COLO829 (cell line): ENCODE results near the gene C1orf232.

Source experiments
- DNase-seq: peaks from one replicate; pipeline ENCODE4 v3.0.0; 2012; ENCODE audit warnings: low spot score

The C1orf232 gene

DNA sequence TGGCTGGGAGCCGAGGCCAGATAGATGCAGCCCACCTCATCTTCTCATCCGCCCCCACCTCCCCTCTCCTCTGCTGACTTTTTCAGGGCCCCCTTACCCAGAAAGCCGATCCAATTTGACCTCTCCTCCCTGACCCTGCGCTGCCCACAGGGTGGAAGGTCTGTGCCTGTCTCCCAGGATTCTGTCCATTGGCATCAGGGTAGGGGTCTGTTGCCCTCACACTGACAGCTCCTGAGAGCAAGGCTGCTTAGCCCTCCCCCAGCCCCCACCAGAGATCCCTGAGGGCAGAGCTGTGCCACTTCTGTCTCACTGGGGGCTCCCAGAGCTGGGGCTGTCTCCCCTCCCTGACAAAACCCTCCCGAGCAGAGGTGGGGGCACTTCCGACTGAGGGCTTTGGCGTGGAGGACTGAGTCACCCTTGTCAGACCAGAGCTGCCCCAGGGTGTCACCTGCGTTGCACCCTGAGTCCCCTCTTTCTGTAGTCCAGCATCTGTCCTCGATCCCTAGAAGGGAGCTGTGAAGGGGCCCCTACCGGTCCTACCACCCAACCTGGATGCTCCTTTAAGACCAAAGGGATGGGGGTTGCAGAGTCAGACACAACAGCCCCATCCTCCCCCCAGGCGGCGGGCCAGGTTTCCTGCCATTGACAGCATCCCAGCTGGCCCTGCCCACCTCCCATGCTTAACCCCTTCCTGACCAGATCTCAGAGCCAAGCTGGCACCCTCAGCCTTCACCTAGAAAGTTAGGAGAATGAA, 12.3 kb downstream of the C1orf232 start:
- peak; percentile 24 for DNase-seq

DNA sequence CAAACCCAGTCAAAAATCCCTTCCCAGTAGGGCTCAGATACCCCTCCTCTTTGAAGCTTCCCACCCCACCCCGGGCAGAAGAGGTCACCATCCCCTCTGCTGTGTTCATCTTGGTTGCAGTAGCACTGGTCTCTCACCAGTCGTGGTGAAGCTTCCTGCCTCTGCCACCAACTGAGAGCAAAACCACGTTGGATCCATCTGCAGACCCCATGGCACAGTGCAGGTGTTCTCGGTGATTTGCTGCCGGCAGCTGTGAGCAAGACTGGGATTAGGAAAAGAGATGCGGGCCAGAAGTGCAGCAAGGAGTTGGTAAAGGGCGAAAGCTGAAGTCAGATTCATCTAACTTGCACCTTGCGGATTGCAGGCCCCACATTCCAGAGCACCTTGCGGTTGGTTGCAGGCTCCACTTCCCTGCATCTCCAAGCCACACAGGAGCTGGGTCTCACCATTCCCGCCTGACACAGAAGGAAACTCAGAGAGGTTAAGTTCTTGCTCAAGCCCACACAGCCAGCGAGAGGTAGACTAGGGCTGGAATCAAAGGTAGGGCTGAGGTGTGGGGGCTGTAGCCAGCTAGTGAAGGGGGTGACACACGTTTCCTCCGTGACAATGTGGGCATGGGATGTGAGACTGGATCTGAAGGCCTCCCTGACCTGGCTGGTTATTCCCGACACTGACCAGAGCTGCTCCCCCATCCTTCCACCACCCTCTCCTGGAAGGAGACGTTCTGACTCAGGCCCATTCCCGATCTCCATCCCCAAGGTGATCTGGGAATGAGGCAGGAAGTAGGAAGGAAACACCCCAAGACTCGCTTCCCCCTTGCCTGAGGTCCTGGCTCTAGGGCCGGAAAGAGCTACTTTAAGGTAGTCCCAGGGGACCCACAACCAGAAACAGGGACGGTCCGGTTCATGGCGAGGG, 13.1 kb downstream of the C1orf232 start:
- DNase-seq: no peak

DNA sequence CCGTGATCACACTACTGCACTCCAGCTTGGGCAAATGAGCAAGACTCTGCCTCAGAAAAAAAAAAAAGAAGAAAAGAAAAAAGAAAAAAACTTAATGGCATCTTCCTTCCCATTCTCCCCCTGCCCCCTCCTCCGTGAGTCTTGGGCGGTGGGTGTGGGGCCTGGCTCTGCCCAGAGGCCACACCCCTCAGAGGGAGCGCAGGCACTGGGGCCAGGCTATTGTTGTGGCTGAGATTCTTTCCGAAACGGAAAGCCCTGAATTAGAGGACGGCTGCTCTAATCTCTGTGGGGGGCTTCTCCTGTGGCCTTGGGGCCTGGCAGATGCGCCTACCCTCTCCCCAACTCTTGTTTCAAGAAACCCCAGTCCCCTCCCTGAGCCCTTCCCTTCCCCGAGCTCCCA, 14.0 kb downstream of the C1orf232 start:
- DNase-seq: no peak

DNA sequence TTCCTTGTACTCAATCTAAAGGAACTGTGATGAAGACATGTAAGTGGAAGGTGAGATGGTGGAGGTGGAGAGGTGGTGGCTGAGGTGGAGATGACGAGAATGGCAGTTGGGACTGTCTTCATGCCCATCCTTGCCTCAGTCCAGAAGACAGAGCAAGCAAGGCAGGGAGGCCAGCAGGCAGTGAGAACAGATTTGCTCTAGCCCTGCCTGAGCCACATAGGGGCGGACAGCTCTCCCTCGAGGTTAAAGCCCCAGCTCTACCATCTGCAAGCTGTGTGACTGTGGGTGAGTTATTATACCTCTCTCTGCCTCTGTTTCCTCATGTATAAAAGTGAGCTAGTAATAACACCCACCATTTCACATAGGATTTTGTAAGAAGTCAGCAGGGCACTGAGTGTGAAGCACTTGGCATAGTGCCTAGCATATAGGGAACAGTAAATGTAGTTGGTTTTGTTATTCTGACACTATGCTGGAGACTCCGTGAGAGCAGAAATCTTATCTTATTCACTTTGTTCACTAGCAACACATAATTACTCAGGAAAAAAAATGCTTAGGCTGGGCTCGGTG, 14.7 kb downstream of the C1orf232 start:
- no peak for DNase-seq

DNA sequence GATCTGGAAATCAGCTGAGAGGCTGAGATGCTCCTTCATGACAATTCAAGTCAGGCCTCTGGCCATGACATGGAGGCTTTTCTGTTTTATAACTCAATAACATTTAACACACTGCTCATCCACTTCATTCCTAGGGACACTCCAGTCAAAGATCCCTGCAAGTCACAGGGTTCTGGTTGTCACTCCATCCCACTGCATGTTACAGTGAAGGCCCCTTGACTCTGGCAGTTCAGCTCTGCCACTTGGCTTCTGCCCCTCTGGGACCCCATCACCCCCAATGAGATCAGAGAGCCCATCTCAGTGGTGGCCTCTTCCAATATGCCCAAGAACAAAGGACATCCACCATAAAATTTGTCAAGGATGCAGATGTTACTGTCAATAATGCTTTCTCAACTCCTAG, 19.9 kb downstream of the C1orf232 start:
- DNase-seq: no peak

DNA sequence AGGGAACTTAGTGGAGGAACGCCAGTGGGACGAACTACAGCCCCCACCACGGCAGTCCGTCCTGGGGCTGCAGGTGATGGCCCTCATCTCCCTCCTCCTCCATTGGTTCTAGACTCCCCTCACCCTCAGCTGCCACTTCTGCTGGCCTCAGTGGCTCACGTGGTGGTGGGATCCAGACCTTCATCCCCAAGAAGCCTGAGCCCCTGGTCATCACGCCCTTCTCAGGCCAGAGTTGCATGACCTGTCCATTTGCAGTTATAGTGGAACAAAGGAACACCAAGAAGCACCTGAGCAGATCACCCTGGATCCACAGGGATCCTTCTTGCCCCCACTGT, 22.8 kb downstream of the C1orf232 start:
- DNase-seq: no peak

DNA sequence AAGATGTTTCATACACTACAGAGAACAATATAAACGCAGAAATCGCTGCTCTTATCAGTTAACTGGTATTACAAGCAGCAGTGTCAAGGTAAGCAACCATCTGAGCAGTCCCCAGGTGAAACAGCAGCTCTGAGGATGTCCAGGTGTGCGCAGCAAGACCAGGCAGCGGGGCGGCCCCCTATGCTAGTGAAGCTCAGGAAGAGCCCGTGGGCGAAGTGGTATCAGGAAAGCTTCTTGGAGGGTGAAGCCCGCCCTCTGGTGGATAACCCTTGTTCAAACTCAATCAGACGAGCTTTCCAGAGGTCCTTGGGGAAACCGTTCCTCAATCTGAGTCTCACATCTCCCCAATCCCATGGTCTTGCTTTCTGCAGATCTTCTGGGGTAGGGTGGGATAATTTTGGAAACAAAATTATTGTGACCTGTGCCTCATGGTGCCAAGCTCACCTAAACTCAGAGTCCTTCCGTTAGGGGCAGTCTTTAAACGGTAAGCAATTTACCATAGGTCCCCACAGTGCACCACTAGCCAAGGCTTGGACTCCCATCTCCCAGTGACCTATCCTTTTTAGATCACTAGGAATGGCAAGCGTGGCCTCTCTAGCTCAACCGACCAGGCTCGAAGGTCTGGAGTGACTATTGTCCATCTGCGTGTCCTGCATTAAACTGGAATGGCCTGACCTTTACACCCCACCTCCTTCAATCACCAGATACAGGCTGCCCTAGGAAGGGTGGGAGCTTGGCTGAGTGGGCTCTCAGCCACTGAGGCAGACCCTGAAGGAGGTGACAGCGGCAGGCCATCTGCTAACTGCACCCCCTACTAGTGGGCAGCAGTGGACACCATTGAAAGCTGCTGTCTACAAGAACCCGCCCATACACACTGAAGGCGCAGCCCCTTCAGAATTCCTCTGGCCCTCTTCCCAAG, 23.5 kb downstream of the C1orf232 start:
- peak; percentile 68 for DNase-seq

DNA sequence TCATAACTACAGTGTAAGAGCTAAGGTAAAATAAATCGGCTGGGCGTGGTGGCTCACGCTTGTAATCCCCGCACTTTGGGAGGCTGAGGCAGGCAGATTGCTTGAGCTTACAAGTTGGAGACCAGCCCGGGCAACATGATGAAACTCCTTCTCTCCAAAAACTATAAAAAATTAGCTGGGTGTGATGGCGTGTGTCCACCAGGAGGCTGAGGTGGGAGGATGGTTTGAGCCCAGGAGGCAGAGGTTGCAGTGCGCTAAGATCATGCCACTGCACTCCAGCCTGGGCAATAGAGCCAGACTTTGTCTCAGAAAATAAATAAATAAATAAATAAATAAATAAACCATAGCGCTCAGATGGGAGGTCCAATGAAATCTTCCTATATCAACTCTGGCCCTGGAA, 26.6 kb downstream of the C1orf232 start:
- no peak for DNase-seq

DNA sequence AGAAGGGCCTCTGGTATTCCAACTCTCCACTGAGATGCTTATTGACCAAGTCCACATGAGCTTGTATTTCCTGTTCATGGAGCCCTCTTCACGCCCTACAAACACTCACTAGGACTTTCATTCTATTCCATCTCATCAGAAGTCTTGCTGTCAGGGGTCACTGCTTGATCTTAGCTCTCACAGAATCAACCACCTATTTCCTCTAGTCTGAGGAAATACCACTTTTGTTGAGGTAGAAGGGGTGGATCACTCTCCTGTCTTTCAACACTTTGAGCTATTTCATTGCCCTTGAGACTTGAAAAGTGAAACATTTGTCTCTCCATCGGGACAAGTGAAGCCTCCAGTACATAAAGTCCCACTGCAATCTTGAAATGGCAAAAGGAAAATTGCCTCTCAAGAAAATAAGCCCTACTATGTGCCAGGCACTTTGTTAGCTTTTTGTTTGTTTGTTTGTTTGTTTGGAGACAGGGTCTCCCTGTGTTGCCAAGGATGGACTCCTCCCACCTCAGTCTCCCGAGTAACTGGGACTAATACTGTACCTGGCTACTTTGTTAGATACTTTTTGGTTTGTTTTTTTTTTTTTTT, 29.7 kb downstream of the C1orf232 start:
- DNase-seq: no peak

DNA sequence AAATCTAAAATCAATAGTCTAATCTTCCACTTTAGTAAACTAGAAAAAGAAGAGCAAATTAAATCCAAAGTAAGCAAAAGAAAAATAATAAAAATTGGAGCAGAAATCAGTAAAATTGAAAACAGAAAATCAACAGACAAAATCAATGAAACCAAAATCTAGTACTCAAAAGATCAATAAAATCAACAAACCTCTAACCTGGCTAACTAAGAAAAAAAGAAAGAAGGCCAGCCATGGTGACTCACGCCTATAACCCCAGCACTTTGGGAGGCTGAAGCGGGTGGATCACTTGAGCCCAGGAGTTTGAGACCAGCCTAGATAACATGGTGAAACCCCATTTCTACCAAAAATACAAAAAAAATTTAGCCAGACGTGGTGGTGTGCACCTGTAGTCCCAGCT, 34.3 kb downstream of the C1orf232 start:
- no peak for DNase-seq

DNA sequence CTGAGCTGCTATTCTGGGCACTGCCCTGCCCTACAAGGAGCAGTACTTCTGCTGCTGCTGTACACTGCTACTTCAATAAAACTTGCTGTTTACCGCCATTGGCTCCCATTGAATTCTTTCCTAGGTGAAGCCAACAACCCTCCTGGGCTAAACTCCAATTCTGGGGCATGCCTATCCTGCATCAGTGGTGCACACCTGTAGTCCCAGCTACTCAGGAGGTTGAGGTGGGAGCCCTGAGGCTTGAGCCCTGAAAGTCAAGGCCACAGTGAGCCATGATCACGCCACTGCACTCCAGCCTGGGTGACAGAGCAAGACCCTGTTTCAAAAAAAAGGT, 36.0 kb downstream of the C1orf232 start:
- no peak for DNase-seq

DNA sequence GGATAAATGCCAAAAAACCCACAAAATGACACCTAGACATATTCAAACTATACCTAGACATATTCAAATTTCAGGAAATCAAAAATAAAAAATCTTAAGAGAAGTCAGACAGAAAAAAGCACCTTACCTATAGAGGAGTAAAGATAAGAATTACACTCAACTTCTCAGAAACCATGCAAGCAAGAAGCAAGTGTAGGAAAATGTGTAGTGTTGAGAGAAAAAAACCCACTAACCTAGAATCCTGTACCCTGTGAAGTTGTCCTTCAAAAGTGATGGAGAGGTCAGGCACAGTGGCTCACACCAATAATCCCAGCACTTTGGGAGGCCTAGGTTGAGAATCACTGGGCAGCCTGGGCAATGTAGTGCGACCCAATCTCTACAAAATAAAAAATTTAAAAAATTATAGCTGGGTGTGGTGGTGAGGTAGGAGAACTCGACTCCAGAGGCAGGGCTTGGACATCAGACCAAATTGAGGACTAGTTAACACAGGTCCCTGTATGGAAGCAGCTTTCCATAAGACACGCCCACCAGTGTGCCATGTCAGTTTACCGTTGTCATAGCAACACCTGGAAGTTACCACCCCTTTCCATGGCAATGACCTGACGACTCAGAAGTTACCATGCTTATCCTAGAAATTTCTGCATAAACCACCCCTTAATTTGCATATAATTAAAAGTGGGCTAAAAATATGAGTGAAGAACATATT, 36.5 kb downstream of the C1orf232 start:
- no peak for DNase-seq

DNA sequence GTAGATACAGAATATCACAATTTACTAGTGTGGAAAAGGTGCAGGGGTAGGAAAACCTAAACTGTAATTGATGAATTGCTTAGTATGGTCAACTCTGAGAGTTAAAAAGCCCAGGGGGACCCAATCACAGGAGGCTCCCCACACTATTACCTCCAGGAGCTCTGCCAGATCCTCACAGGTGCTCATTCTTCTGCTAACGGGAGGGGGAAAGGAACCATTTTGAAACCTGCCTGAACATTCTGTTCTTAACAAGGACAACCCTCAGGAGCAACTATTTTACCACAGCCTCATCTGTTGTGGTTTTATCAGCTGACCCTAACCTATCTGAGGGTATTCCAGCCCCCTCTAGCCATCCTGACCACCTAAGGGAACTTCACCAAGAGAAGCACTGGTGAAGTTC, 38.1 kb downstream of the C1orf232 start:
- no peak for DNase-seq

DNA sequence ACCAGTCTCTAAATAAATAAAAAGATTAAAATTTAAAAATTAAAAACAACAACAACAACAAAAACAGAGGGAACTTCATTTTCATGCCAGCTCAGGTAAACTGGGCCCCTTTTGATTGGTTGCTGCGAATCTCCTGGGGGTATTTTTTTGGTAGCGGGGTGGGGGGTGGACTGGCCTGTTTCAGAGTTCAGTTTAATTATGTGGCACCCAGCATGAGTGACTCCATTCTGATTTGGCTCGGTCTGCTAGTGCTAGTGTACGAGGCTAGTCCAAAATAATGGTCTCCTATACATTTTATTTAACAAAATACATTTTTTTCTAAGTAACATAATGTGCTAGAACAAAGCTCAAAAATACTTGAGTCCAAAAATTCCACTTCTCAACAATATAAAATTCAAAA, 39.0 kb downstream of the C1orf232 start:
- no peak for DNase-seq

DNA sequence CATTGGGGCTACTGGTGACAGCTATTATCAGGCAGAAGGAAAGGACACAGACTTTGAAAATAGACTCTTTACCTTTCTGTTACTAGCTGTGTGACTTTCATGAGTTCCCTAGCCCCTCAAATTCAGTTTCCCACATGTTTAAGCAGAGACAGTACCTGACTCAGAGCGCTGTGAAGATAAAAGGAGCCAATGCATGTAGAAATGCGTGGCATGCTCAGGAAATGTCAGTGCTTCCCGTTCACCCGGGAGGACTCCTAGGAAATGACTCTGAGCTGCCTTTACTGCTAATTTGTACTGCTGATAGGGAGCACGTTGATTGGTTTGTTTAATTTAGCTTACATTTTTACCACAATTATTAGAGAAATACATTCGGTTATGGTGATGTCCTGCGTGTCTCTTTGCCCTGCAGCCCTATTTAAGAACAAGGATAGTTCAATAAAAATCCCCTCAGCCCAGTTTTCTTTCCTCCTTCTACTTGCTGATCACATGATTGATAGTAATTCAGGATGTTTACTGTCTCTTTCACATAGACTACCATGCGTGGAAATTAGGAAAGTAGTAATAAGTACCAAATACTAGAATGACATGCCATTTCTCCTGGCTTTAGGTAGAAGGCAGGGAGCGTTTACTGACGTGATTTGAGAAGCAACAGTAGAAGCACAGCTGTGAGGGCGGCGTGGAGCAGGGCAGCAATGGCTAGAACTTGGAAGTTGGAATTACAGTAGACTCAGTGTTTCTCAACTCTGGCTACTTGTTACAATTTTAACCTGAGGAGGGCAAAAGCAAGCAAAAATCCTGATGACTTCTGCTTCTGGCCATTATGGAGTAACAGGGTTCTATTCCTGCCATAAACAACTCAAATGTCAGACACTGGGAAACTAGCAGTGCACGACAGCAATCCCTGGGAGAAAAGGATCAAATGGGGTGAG, 41.3 kb downstream of the C1orf232 start:
- DNase-seq: no peak

DNA sequence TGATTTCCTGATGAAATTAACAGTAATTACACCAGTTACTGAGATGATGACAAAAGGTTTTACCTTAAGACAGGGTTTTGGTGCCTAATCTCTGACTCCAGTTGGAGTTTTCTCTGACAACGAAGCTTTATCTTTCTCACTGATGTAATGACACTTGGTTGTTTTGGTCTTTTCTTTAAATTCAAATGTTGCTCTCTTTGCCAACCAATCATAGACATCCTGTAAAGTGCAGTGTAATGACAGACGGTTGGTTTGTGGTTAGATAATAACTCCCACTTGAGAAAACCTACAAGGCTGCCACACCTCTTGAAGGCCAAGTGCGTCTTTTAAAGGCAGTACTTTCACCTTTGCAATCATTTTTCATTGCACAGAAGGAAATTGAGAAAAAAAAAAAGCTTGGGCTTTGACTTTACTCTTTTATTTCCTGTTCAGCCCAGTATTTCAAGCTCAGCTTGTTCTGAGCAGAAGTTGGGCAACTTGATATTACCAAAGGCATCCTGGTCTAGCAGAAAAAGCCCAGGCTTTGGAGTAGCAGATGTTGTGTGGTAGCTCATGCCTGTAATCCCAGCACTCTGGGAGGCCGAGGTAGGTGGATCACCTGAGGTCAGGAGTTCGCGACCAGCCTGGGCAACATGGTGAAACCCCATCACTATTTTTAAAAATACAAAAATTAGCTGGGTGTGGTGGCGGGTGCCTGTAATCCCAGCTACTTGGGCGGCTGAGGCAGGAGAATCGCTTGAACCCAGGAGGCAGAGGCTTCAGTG, 42.3 kb downstream of the C1orf232 start:
- DNase-seq: no peak

DNA sequence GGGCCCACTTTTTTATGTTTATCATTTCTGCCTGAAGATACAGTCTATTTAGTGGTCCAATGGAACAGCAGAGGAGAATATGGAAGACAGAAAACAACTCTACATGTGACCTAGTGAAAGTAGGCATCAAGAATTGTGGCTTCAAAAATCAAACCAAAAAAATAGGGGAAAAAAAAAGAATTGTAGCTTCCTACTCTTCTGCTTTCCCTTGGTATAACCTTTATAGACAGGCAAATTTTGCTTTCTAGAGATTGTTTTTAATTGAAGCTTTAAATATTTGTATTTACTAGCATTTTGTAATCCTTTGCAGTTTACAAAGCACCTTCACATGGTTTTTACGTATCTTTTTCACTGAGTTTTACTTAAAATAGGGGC, 42.8 kb downstream of the C1orf232 start:
- no peak for DNase-seq

DNA sequence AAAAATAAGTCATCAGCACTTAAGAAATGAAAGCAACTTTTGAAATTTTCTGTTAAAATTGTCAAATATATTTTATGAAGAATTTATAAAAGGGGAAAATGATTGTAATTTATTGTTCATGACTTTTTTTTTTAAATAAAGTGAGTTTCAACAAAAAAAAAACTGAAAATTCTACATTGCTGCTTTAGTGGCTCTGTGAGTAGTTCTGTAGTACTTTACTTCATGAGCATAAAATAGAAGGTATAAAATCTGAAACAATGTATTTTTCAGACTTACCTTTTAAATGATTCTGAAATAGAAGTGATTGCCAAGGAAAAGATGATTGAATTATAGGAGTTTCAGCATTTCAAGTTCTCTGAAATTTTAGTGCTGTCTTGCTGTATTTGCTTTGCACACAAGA, 43.4 kb downstream of the C1orf232 start:
- DNase-seq: no peak
